ENCODE measurements around the gene LRRFIP1. TPM values are rescaled to one million over a fixed set of nuclear protein-coding genes. Genes with fewer than 3 reads are reported as not detected.

The LRRFIP1 gene
- polyA plus RNA-seq, 1 experiment, result 71.1 TPM

- POLR2A ChIA-PET, result no interaction called here
- TF ChIP-seq CTCF (IDR thresholded peaks at IDR 0.05; ENCODE audit: low read depth, low read length), result no peak
- no peak for DNase-seq (ENCODE audit: low read depth, low spot score)
- CTCF ChIA-PET, result interaction anchor here (1.5 to 3.1 kb wide), 2 partner anchors 26 to 86 kb away, joined by 5 to 13 read pairs; no protein-coding TSS in a partner anchor
- no peaks in the 10 kb centered on the region for H3K9me3 ChIP-seq (ENCODE audit: control insufficient read depth, insufficient read depth, low read length)
- H3K27me3 ChIP-seq (ENCODE audit: control insufficient read depth, insufficient read depth, low read length), result no peaks in the 10 kb centered on the region
- H3K4me3 ChIP-seq (ENCODE audit: low read depth, low read length), result no peak overlapping the region
- H3K27ac ChIP-seq (ENCODE audit: low read depth, low read length), result no peak overlapping the region
These were observed 28.7 kb upstream of the LRRFIP1 start for GRCh38 chr2:237598468-237599208.

DNA sequence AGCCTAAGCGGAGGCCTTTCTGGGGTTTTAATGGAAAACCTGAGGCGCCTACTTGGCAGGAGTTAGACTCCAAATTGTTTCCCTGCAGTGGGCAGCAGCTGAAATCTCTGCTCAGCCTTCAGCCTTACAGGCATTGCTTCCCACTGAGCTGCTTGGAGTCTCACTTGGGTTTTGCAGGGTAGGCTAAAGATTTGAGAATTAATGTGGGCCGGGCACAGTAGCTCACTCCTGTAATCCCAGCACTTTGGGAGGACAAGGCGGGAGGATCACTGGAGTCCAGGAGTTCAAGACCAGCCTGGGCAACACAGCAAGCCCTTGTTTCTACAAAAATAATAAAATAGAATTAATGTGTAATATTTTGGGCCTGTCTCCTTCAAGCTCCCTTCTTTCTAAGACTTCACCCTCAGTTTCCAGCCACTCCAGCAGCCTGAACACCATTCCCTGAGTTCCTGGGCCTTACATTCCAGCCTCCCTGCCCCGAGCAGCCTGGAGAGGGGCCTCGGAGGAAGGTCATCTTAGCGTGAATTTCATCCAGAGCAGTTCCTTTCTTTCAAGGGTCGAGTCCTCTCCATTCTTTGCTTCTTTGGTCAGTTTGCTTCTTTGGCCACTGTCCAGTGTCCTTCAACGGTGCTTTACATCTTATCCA, 27.8 kb upstream of the LRRFIP1 start:
- Histone ChIP-seq H3K4me3 (ENCODE audit: low read depth, low read length) (no peak overlapping the region), H3K27ac (ENCODE audit: low read depth, low read length) (no peak overlapping the region)
- CTCF ChIA-PET, result interaction anchor here (1.5 to 3.1 kb wide), 3 partner anchors 27 to 146 kb away, joined by 5 to 13 read pairs (median 10); no protein-coding TSS in a partner anchor

DNA sequence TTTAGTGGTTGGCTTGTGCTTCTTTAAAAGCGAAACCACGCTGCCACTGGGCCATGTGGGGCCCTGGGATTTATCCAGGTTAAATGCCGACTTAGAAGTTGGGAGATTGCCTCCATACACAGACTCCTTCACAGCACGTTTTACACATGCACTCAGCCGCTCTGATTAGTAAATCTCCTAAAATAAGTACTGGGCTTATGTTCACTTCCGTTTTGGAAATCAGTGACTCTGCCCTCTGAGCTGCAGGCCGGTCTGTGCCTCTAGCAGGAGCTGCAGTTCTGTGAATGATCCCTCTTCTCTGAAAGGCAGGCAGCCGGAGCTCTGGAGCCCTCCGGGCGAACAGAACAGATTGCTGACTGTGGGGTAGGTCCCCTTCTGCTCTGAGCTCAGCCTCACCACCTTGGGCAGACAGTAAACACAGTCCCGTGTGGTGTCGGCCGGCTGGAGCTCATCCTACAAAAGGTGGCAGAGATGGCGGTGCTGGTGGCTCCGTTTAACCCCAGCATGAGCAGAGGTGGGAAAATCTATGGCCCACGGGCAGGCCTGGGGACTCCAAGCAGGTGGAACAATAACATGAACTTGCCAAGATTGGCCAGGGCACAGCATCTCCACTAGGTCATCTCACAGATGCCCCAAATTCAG, 27.1 kb upstream of the LRRFIP1 start:
- H3K9me3 ChIP-seq (ENCODE audit: control insufficient read depth, insufficient read depth, low read length), result no peaks in the 10 kb centered on the region
- no peaks in the 10 kb centered on the region for H3K27me3 ChIP-seq (ENCODE audit: control insufficient read depth, insufficient read depth, low read length)
- no peak overlapping the region for H3K4me3 ChIP-seq (ENCODE audit: low read depth, low read length)
- ChIA-PET POLR2A (no interaction called here), CTCF (interaction anchor here (1.6 to 3.1 kb wide), 3 partner anchors 28 to 145 kb away, joined by 4 to 13 read pairs (median 10); no protein-coding TSS in a partner anchor)
- no peak for DNase-seq (ENCODE audit: low read depth, low spot score)
- TF ChIP-seq CTCF (IDR thresholded peaks at IDR 0.05; ENCODE audit: low read depth, low read length), result peak; percentile 39; the same call in 1 of the 2 replicates
- H3K27ac ChIP-seq (ENCODE audit: low read depth, low read length), result peak overlapping the region; percentile 21

More for the DNA sequence above, 27.8 kb upstream of the LRRFIP1 start:
- DNase-seq (ENCODE audit: low read depth, low spot score), result no peak
- Histone ChIP-seq H3K9me3 (ENCODE audit: control insufficient read depth, insufficient read depth, low read length) (no peaks in the 10 kb centered on the region), H3K27me3 (ENCODE audit: control insufficient read depth, insufficient read depth, low read length) (no peaks in the 10 kb centered on the region)
- no peak for TF ChIP-seq CTCF (IDR thresholded peaks at IDR 0.05; ENCODE audit: low read depth, low read length)
- POLR2A ChIA-PET, result no interaction called here

GRCh38 chr2:237601453-237602116, 25.8 kb upstream of the LRRFIP1 start:
- no peaks in the 10 kb centered on the region for H3K27me3 ChIP-seq (ENCODE audit: control insufficient read depth, insufficient read depth, low read length)
- TF ChIP-seq CTCF (IDR thresholded peaks at IDR 0.05; ENCODE audit: low read depth, low read length), result no peak
- H3K27ac ChIP-seq (ENCODE audit: low read depth, low read length), result no peak overlapping the region
- no peak overlapping the region for H3K4me3 ChIP-seq (ENCODE audit: low read depth, low read length)
- no peaks in the 10 kb centered on the region for H3K9me3 ChIP-seq (ENCODE audit: control insufficient read depth, insufficient read depth, low read length)
- ChIA-PET POLR2A (no interaction called here), CTCF (interaction anchor here (1.0 to 3.1 kb wide), 5 partner anchors 12 to 144 kb away, joined by 3 to 13 read pairs (median 5); no protein-coding TSS in a partner anchor)
- no peak for DNase-seq (ENCODE audit: low read depth, low spot score)

Data from AG04450 (cell line).